CD4-positive, alpha-beta T cell treated with Interleukin-1 beta for 1 hour (primary cell): ENCODE measurements around the gene ACVR1C.
A peak's percentile ranks its signal among the peaks of the same experiment; 100 is the strongest.
"Not testable (repeated sequence)": the region's sequence is repeated elsewhere in the genome, so short reads cannot be mapped to it uniquely, and the experiment has no call there.

ENCODE experiments used
- DNase-seq, 2 donors: peaks; one replicate each; pipeline ENCODE4 v3.0.0-alpha.2; 2020 to 2022

ACVR1C gene

DNA sequence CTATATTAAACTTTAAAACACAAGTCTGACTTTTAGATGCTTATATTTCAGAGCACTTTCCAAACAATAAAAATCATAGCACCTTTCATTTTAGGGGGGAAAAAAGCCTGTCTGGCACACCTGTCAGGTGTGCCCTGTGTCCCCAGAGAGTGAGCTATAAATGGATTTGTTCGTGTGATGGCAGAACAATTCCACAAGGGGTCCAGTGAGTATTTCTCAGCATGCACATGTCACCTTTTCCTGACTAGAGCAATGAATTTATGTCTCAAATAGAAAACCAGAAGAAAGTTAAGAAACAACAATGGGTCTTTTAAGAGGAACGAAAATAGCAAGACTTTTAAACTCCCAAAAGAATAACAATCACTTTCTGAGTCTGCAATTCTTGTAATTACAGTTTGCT is 55.9 kb downstream of the ACVR1C start:
- DNase-seq = no peak

DNA sequence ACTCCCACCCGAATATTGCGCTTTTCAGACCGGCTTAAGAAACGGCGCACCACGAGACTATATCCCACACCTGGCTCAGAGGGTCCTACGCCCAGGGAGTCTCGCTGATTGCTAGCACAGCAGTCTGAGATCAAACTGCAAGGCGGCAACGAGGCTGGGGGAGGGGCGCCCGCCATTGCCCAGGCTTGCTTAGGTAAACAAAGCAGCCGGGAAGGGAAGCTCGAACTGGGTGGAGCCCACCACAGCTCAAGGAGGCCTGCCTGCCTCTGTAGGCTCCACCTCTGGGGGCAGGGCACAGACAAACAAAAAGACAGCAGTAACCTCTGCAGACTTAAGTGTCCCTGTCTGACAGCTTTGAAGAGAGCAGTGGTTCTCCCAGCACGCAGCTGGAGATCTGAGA is 62.0 kb downstream of the ACVR1C start:
- DNase-seq = not testable (repeated sequence)

DNA sequence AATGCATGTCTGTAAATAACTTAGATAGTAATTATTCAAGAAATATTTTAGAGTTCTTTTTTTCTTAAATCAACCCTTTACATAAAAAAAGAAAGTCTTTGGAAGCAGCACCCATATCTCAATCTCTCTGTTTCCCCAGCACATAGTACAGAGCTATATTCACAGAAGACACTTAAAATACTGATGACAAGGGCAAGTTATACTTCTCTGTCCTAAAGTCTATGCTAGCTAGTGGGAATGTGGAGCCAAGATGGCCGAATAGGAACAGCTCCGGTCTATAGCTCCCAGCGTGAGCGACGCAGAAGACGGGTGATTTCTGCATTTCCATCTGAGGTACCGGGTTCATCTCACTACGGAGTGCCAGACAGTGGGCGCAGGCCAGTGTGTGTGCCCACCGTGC is 62.6 kb downstream of the ACVR1C start:
- DNase-seq = not testable (repeated sequence)

DNA sequence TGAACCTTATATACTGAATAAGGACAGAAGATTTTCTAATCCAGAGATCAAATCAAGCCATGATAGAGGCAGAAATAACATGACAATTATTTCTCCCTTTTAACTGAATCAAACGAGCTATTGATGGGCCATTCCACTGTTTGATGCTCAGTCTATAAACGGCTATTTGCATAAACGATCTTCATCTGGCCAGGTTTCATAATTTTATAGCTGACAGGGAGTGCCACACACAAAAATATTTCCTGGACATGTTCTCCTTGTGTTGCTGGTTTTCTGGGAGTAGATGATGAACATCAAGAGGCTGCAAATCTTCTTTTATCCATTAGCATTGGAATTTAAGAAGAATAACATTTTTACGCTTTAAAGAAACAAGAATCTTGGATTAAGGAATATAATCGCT is 63.1 kb downstream of the ACVR1C start:
- no peak for DNase-seq

DNA sequence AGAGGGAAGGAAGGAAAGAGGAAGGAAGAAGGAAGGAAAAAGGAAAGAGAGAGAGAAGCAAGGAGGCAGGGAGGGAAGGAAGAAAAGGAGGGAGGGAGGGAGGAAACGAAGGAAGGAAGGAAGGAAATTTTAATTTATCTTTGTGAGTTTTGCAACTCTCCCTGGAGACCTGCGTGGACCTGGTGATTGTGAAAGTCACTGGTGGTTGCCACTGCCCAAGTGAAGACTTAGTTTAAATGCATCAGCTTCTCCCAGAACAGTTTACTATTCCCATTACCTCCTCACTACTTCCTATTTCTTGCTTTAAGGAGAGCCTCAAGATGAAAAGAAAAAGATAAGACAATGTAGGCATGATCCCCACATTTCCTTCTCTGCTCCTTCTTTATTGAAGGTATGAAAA is 68.8 kb downstream of the ACVR1C start:
- no peak for DNase-seq

DNA sequence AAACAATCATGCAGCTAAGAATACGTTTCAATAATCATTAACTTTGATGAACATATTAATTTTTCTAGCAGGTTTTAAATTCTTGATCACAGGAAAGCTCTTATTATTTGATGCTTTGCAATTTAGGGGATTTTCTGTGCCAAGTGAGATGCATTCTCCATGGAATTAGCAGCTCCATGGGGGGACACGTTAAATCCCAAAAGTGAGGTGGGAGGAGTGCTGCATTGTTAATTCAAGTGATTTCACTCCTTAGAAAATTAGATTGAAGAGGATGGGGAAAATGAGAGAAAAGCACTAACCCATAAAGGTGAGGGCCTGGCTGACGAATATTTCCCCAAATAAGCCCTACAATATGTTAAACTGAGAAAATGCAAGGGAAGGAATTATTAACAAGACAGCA is 69.2 kb downstream of the ACVR1C start:
- DNase-seq = no peak

DNA sequence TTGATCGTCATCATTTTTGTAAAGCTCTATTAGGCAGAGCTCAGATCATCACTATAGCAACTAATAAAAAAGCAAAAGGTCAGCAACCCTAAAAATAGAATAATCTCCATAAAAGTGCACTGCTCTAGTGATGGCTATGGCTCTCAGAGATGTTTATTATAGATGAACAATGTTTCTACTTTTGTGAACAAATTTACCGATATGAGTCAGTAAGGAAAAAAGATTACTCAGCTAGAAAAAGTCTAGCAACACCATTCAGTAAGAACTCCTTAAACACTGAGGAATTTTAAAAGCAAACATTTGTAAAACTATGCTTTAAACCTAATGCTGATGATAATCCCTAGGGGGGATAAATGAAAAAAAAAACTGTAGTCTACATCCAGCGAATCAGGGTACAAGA is 69.6 kb downstream of the ACVR1C start:
- DNase-seq = no peak

DNA sequence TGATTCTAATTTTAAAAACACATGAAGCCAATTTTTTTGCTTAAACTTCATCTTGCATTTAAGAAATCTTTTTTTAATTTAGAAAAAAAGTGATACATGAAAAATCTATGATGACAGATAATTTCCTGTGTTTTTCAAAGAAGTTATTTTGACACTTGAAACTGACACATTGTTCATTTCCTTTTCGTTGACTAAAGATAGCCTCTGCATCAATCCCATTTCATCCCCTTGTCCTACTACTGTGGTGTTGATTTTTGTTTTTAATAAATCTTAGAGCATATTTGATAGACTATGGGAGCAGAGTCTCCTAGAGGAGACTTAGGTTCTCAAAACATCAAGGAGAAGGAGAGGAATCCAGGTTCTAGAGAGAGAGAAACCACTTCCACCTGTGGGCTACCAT is 70.9 kb downstream of the ACVR1C start:
- no peak for DNase-seq

DNA sequence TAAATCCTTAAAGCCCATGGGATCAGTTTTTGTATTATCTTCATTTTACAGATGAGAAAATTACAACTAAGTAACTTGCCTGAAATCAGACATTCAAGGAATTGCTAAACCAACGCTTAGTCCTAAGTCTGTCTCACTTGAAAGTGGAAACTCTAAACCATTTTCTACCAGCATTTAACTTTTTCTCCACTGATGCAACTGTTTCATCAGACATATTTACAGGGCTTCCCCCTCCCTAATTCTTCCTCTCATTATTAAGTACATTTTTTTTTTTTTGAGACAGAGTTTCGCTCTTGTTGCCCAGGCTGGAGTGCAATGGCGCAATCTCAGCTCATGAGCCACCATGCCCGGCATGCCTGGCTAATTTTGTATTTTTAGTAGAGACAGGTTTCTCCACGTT is 88.6 kb downstream of the ACVR1C start:
- no peak for DNase-seq

DNA sequence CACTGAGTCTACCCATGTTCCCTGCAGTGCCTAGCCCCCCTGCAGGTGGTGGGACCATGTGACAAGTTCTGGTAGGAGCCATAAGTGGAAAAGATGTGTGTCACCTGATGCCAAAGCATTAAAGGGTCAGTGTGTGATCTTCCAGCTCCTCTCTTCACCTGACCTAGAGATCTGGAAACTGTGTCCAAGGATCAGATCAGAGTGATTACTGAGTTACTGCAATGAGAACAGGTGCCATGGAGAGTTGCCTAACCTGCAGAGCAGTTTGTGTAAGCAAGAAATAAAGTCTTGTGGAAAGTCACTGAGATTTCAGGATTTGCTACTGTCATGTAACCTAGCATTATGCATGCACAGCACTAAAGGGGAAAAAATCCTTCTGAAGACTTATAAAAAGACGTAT is 90.6 kb downstream of the ACVR1C start:
- DNase-seq = no peak

DNA sequence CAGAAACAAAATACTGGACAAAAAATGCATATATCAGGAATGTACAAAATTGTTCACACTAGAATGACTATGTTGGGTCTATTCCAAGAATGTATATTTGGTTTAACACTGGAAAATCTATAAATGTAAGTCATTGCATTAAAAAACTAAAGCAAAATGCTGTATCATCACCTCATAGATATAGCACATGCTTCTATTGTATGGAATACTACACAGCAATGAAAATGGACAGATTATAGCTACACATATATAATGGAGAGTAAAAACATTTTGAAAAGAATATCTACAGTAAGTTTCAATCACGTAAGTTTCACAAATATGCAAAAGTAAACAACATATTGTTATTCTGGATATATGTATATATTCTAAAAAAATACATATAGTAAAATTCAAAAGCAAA is 91.8 kb downstream of the ACVR1C start:
- no peak for DNase-seq

DNA sequence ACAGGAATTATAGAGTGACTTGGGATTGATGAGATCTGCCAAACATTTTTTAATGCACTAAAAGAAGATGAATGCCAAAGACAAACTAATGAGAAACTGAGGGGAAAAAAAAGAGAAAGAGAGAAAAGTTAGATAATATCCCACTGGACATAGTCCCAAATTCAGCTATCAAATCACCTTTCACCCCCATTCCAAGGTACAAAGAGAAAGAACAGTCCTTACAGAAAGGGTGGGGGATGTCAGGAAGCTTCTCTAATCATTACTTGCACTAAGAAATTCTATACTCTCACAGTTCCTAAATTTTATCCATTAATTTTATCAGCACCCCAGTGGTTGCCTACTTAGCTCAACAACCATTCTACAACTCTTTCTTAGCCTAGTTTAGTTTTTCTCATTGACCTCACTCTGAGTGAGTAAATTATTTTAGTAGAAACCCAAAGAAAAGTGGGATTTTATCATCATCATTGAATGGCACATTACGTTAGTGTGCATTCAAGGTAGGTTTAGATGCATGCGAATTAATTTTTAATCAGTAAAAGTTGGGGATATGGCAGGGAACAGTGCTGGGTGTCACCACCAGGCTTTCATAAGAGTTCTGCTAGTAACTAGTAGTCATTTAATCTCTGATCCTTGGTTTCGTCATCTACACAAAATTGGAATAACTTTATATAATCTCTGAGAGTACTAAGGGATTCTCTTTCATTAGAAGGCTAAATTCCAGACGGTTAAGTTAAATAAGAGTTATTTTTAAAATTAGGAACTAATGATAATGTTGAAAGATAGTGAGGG is 99.5 kb downstream of the ACVR1C start:
- DNase-seq = no peak

DNA sequence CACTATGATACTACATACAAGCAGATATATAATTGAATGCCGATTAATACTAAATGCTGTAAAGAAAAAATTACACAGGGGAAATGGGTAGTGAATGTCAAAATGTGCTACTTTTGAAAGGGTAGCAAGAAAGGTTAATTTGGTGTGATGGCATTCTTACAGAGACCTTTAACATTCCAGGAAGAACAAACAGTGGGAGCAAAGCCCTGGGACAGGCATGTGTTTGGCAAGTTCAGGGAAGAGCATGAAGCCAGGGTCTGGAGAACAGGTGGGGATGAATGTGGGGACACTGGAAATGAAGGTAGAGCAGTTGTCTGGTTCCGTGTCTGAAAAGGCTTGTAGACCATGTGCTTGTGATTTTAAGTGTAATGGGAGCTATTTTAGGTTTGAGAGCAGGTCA is 102.6 kb downstream of the ACVR1C start:
- no peak for DNase-seq

DNA sequence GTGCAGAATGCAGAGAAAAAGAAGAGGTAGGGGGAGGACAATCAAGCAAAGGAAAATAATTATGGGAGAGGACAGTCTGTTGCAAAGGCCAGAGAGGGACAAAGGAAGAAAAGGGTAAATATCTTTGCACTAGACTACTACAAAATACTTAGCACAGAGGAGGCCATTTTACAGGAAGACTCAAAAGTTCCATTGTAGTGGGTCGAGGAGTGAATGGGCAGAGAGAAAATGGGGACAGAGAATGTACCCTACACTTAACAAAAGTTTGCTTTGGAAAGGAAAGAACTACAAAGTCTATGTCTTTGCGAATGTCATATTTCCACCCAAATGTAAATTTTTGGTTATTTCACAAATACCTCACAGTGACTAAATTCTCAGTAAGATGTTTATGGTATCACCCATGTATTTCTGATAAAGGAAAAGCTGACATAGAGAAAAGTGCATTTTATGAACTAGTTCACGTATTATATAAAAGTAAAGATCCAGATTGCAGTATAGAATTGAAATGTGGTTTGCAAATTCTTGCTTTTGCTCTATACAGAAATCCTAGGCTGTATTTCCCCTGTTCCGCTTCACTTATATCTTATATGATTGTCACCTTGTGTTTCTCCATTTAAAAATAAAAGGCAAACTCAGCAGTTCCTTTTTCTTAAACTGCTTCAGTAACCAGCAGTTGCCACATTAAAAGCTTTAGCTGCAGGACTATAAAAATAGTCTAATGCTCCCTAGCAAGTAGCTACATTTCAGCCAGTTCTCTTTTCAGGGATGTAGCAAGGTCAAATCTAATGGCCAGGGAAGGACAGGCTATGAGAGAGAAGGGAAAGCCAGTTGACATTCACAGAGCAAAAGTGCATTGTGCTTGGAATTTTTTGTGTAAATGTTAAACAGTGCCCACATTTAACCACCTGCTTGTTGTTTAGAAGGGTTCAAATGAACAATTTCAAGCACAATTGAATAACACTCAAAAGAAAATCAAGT is 105.1 kb downstream of the ACVR1C start:
- no peak for DNase-seq

DNA sequence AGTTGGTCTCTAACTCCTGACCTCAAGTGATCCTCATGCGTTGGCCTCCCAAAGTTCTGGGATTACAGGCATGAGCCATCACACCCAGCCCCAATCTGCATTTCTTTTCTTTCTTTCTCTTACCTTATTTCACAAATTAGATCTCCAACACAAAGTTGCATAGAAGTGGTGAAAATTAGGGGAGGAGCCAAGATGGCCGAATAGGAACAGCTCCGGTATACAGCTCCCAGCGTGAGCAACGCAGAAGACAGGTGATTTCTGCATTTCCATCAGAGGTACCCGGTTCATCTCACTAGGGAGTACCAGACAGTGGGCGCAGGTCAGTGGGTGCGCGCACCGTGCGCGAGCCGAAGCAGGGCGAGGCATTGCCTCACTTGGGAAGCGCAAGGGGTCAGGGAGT is 113.7 kb downstream of the ACVR1C start:
- not testable (repeated sequence) for DNase-seq

DNA sequence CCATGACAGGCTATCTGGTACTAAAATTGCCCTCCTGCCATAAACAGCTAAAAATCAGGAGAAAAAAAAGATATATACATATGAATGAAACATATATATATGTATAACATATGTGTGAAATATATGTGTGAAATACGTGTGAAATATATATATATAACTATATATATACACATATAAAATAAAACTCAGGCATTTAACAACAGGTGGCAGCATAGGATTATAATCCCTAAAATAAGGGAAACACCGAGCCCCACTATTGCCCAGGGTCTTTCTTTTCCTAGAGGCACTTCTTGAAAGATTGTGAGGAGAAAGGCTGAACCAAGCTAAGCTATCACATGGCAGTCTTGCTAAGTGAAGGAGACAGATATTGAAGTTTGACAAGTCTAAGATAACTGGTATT is 118.9 kb downstream of the ACVR1C start:
- no peak for DNase-seq

DNA sequence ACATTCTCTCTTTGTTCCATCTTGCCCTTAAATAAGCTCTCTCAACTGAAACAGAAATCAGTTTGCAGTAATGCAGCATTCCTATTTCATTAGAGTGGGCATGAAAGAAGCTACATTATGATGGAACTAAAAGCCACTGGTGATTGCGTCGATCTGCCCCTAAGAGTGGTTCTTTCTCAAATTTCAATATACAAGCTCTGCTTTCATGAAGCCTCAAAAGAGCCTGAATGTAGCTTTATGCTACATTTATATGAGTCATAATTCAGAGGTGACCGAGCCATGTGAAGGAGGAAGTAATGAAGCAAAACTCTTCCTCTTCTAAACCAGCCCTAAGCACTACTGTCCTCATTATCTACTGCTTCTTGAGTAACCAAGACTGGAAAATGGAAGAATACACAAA is 120.0 kb downstream of the ACVR1C start:
- no peak for DNase-seq

DNA sequence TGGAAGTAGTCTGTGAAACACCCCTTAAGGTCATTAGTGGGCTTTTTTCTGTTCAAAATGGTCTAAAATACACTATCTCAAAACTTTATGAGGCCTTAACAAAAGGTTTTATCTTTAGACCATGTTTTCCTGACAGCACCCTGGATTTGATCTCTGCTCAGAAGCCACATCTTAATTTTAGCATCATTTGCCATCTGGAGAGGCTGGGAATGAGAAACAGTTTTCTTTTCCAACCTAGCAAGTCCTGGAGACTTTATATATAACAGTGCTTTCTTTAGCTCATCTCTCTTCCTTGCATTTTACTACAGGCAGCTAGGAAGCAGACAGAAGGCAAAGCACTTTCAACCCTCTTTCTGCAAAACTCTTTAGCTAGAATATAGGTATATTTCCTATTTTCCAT is 122.1 kb downstream of the ACVR1C start:
- DNase-seq = no peak

DNA sequence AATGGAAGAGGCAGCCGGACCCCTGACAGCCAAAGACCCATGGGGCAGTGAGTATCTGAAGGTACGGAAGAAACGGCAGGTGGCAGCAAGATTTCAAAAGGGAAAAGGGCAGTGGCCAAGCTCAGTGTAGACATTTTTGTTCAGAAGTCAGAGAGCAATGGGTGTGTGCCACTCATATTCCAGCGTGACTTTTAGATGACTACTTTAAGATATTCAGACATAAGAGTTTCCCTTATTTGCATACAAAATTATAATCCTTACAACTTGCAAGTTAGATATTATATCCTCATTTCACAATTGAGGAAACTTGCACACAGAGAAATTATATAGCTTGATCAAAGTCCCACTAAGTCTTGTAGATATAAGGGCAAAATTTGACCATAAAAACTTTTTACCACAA is 124.0 kb downstream of the ACVR1C start:
- no peak for DNase-seq

DNA sequence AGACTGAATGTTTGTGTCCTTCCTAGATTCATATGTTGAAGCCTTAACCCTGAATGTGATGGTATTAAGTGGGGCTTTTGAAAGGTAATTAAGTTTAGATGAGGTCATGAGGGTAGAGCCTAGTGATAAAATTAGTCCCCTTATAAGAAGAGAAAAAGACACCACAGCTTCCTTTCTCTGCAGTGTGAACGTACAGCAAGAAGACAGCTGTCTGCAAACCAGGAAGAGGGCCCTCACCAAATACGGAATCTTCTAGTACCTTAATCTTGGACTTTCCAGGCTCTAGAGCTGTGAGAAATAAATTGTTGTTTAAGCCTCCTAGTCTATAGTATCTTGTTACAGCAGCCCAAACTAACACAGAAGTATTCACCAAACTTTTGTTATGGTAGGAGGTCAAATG is 127.6 kb downstream of the ACVR1C start:
- DNase-seq = no peak

DNA sequence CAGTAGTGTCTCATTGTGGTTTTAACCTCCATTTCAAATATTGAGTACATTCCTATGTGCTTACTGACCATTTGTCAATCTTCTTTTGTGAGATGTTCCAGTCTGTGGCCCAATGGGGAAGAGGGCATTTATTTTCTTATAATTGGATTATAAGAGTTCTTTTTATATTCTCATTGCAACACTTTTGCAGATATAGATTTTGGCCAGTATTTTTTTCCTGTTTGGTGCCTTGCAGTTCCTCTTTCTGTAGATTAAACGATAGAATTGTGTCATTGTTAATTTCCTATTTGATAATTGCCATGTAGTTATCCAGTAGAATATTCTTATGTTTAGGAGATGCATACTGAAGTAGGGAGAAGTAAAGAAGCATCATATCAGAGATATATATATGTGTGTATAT is 128.3 kb downstream of the ACVR1C start:
- DNase-seq = no peak

DNA sequence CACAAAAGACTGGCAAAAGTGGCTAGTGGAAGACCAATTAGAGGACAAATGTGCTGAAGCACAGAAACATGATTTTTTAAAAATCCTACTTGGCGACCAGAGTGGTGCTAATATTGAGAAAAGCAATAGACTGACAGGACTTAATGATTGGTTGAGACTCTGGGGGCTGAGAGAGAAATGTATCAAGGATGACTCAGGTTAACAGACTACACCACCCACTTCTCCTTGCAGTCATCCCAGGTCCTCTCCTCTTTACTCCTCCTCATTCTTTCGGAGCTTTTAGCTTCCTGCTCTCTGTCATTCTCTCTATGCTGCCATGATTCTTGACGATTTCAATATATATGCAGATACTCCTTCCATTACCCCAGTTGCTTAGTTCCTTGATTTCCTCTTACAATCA is 130.2 kb downstream of the ACVR1C start:
- no peak for DNase-seq

DNA sequence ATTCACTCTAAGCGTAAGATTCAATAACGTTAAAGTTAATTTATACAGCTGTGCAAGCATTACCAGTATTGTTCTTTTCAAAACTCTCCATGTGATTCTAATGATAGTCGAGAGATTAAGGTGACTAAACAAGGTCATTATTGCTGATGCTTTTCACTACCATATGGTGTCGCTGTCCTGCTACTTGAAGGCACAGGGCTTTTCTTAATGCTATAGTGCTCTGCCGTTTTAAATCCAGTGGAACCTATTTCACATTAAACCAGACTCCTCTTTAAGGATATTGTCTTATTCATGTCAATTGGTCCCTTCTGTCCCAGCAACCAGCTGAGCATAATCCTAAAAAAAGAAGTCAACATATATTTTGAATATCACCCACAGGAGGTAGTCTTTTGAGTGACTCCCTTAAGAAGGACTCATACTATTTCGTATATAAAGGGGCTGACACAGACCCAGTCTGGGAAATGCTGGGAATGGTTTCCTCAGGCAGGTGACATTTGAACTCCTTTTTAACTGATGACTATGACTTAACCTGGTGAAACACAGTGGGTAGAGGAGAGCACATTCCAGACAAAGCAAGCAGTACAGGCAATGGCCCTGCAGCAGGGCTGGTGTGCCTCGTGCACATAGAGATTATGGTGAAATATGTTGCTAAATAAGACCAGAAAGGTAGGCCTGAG is 130.9 kb downstream of the ACVR1C start:
- peak in 1 of 2 donors; percentile 49 for DNase-seq
